ENCODE results near the gene IL1RAPL2.

DNA sequence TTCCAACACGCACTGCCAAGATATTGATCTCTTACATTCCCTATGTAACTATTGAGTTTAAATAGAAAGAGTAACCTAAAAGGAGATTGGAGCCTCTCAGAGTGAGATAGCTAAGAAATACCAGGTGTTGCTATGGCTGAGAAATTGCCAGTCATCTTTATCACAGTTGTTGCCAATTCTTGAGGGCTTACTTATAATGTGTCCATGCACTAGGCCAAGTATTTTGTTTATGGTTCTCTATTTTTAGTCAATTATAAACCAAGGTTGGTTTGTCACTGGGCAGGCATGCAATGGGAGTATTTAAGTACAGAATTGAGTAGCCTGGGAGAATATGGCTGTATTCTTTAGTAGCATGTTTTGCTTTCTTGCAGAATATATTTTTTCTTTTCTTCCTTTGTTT lies 452.9 kb downstream of the IL1RAPL2 start:
- TF ChIP-seq POLR2A (IDR thresholded peaks at IDR 0.05), result no peak
- TF ChIP-seq, protein P1, sequence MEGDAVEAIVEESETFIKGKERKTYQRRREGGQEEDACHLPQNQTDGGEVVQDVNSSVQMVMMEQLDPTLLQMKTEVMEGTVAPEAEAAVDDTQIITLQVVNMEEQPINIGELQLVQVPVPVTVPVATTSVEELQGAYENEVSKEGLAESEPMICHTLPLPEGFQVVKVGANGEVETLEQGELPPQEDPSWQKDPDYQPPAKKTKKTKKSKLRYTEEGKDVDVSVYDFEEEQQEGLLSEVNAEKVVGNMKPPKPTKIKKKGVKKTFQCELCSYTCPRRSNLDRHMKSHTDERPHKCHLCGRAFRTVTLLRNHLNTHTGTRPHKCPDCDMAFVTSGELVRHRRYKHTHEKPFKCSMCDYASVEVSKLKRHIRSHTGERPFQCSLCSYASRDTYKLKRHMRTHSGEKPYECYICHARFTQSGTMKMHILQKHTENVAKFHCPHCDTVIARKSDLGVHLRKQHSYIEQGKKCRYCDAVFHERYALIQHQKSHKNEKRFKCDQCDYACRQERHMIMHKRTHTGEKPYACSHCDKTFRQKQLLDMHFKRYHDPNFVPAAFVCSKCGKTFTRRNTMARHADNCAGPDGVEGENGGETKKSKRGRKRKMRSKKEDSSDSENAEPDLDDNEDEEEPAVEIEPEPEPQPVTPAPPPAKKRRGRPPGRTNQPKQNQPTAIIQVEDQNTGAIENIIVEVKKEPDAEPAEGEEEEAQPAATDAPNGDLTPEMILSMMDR (IDR thresholded peaks at IDR 0.05), result no peak

All from heart left ventricle (tissue), 13 donors.